Coronary artery (tissue), 2 donors: ENCODE measurements around the gene PARP12.

Experiments used
- DNase-seq: peaks from one replicate; pipeline ENCODE4 v3.0.0-alpha.2; 2017; ENCODE audit warnings: low spot score
- H3K27ac ChIP-seq, 2 donors: fragments of 200-600 bp; sonication (generic); one replicate each; pipeline ENCODE4 v1.5.1; 2016 to 2019
- H3K4me3 ChIP-seq: fragments of 200-600 bp; sonication (generic); 2 replicates; pipeline ENCODE4 v1.5.1; 2016; ENCODE audit warnings: mild to moderate bottlenecking, moderate library complexity
- CTCF ChIP-seq: fragments of 200-600 bp; sonication (generic); IDR thresholded peaks from one replicate; pipeline ENCODE4 v1.5.1; 2019; ENCODE audit warnings: antibody characterized with exemption

PARP12 gene

GRCh38 chr7:140007051-140007690 lies 55.6 kb downstream of the PARP12 start:
- no peak overlapping the region for H3K27ac ChIP-seq
- TF ChIP-seq CTCF: no peak
- H3K4me3 ChIP-seq: no peak overlapping the region
- no peak for DNase-seq

DNA sequence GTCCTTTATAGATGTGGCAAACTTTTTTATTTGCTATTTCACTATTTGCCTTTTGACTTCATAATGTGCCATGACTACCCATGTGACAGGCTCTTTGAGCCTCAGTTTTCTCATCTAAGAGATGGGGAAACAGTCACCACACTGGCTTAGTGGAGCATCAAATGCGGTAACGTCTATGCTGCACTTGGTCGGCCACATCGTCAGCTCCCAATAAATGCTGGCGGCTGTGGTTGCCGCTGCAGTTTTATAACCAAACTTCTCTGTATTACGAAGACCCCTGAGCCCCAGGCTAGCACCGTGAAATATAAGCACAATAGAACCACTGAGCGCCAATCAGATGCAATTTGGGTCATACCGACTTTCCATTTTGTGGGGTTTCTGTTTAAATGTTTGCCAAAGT lies 56.2 kb downstream of the PARP12 start:
- no peak for DNase-seq
- Histone ChIP-seq H3K4me3 (no peak overlapping the region), H3K27ac (no peak overlapping the region)
- no peak for TF ChIP-seq CTCF

DNA sequence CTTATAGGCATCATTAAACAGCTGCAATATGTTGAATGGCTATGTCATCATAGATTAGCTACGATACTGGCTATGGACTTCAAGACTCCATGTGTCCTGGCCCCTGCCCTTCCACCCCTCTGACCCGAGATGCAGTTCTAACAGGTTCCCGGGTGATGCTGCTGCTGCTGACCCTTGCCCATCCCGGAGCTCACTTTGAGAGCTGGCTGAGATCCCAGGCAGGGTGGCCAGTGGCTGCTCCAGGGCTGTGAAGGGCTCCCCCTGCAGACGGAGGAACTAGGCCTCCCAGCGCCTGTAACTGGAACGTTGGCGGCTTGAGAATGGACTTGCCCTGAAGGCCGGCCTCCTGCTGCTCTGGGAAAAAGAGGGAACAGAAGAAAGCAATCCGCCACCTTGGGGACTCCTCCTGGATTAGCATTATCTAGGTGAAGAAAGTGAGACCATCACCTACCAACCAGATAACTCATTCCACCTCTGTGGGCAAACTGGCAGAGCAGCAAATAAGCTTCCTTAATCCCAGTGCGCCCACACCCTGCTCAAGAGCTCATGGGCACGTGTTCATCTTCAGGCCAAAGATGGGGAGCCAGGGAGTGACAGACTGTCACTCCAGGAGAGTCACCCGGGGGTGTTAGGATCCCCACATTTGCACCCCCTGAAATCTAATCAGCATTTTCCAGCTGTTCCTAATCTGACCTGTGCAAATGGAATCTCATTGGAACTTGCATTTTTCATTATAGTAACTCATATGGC lies 56.8 kb downstream of the PARP12 start:
- DNase-seq: no peak
- no peak overlapping the region for H3K4me3 ChIP-seq
- no peak for TF ChIP-seq CTCF
- no peak overlapping the region for H3K27ac ChIP-seq

DNA sequence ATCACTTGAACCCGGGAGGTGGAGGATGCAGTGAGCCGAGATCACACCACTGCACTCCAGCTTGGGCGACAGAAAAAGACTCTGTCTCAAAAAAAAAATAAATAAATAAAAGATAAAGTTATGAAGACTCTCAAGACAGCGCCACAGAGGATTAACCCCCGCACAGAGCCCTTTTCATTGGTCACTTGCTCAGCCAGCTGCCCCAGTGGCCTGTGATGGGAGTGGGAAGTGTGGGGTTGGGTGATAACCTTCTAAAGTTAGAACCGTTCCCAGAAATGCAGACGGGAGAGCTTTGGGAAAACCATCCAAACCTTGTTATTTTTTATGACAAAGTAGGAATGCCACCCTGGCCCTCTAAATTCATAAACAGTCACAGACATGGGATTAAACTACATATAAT lies 57.4 kb downstream of the PARP12 start:
- no peak for TF ChIP-seq CTCF
- no peak for DNase-seq
- Histone ChIP-seq H3K27ac (no peak overlapping the region), H3K4me3 (no peak overlapping the region)

DNA sequence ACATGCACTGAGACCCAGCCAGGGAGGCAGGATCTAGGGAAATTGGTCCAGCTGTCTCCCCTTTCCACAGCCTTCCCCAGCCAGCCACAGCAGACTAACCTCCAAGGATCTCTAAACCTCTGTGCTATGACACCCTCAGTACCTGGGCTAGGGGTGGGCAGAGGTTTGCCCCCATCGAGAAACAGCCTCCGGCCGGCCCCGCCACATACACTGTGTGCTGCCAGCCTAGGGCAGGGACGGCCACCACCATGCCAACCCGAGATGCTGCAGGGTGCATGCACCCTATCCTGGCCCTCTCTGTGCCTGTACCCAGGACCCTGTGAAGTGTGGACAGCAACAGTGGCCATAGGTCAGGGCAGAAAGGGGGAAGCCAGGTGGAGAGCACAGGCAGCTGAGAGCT lies 58.1 kb downstream of the PARP12 start:
- TF ChIP-seq CTCF: no peak
- no peak for DNase-seq
- Histone ChIP-seq H3K27ac (no peak overlapping the region), H3K4me3 (no peak overlapping the region)

- Histone ChIP-seq H3K4me3 (no peak overlapping the region), H3K27ac (no peak overlapping the region)
- DNase-seq: no peak
- no peak for TF ChIP-seq CTCF
These were observed 58.8 kb downstream of the PARP12 start for GRCh38 chr7:140003913-140004382.
